BJ (cell line): Measurements from ENCODE around the gene TTLL10. TPM values are rescaled to one million over a fixed set of nuclear protein-coding genes. Genes with fewer than 3 reads are reported as not detected.
"Not testable (repeated sequence)": the region's sequence is repeated elsewhere in the genome, so short reads cannot be mapped to it uniquely, and the experiment has no call there.

Experiments used
- CTCF ChIA-PET: fragments of 350-600 bp; formaldehyde crosslinking; extraction: SDS; loops from one replicate; lab custom pipeline; 2021; ENCODE audit warnings: antibody characterized with exemption, inconsistent platforms; lab: Yijun Ruan, JAX
- POLR2A ChIA-PET: fragments of 300-600 bp; sonication (Branson Sonifier 250); formaldehyde crosslinking; extraction: SDS; loops from one replicate; lab custom pipeline; 2021; ENCODE audit warnings: antibody characterized with exemption; lab: Charles Lee
- DNase-seq: peaks from one replicate; pipeline ENCODE4 v3.0.0-alpha.2; 2011; ENCODE audit warnings: low read depth
- H3K27me3 ChIP-seq: 2 replicates; pipeline ENCODE4 v1.6.0; 2011; ENCODE audit warnings: low read length; ENCODE audit not compliant: control insufficient read depth, insufficient read depth
- H3K36me3 ChIP-seq: 2 replicates; pipeline ENCODE4 v1.5.1; 2011; ENCODE audit warnings: low read length; ENCODE audit not compliant: control insufficient read depth, insufficient read depth
- H3K4me3 ChIP-seq: 2 replicates; pipeline ENCODE4 v1.5.1; 2011; ENCODE audit warnings: low read depth, mild to moderate bottlenecking, control low read depth, low read length
- CTCF ChIP-seq: IDR thresholded peaks from 2 replicates; pipeline ENCODE4 v1.5.1; 2011; ENCODE audit warnings: low read depth, mild to moderate bottlenecking, control low read depth, inconsistent platforms, low read length, moderate library complexity; ENCODE audit not compliant: insufficient read depth
- polyA plus RNA-seq: library from polyadenylated mRNA; depleted of rRNA; stranded (reverse); fragments of >200 nt; gene quantifications from 2 replicates; pipeline ENCODE4 v1.2.3, GENCODE V29; 2011

Gene TTLL10
- polyA plus RNA-seq, 1 experiment: not detected

GRCh38 chr1:1150100-1150499 lies 23.6 kb upstream of the TTLL10 start:
- H3K36me3 ChIP-seq: no peaks in the 10 kb centered on the region
- no peaks in the 10 kb centered on the region for H3K27me3 ChIP-seq
- POLR2A ChIA-PET: no interaction called here
- no peak for TF ChIP-seq CTCF
- CTCF ChIA-PET: no interaction called here
- no peak overlapping the region for H3K4me3 ChIP-seq
- no peak for DNase-seq

- TF ChIP-seq CTCF: no peak
- Histone ChIP-seq H3K4me3 (no peak overlapping the region), H3K36me3 (no peaks in the 10 kb centered on the region), H3K27me3 (no peaks in the 10 kb centered on the region)
- DNase-seq: no peak
- POLR2A ChIA-PET: no interaction called here
- CTCF ChIA-PET: interaction anchor here (3.0 kb wide), 1 partner anchor 29 kb away, joined by 12 read pairs; no protein-coding TSS in a partner anchor
Observed at GRCh38 chr1:1151306-1151705, 22.4 kb upstream of the TTLL10 start.

GRCh38 chr1:1152431-1152830 lies 21.2 kb upstream of the TTLL10 start:
- H3K27me3 ChIP-seq, POLR2A ChIA-PET, H3K4me3 ChIP-seq, DNase-seq, H3K36me3 ChIP-seq: not testable (repeated sequence)
- CTCF ChIA-PET: interaction anchor here (3.0 kb wide), 1 partner anchor 30 kb away, joined by 12 read pairs; no protein-coding TSS in a partner anchor

GRCh38 chr1:1153215-1153614 lies 20.5 kb upstream of the TTLL10 start:
- POLR2A ChIA-PET, DNase-seq: not testable (repeated sequence)

GRCh38 chr1:1153874-1154273 lies 19.8 kb upstream of the TTLL10 start:
- no peak for DNase-seq

More at GRCh38 chr1:1153215-1153614, 20.5 kb upstream of the TTLL10 start:
- CTCF ChIA-PET: interaction anchor here (3.0 kb wide), 1 partner anchor 31 kb away, joined by 12 read pairs; no protein-coding TSS in a partner anchor
- H3K4me3 ChIP-seq, H3K27me3 ChIP-seq, H3K36me3 ChIP-seq: not testable (repeated sequence)

GRCh38 chr1:1155258-1155657 lies 18.4 kb upstream of the TTLL10 start:
- no peak for DNase-seq
- ChIA-PET POLR2A (no interaction called here), CTCF (no interaction called here)

More at GRCh38 chr1:1153874-1154273, 19.8 kb upstream of the TTLL10 start:
- no peak overlapping the region for H3K4me3 ChIP-seq
- TF ChIP-seq CTCF: no peak
- CTCF ChIA-PET: interaction anchor here (3.0 kb wide), 1 partner anchor 32 kb away, joined by 12 read pairs; no protein-coding TSS in a partner anchor
- H3K36me3 ChIP-seq: no peaks in the 10 kb centered on the region
- no peaks in the 10 kb centered on the region for H3K27me3 ChIP-seq
- POLR2A ChIA-PET: no interaction called here

More at GRCh38 chr1:1155258-1155657, 18.4 kb upstream of the TTLL10 start:
- no peak overlapping the region for H3K4me3 ChIP-seq
- TF ChIP-seq CTCF: no peak
- H3K27me3 ChIP-seq: no peaks in the 10 kb centered on the region
- H3K36me3 ChIP-seq: no peaks in the 10 kb centered on the region
